RWPE2 (cell line): ENCODE data around the gene EDN2.
A peak's percentile ranks its signal among the peaks of the same experiment; 100 is the strongest.

Source experiments
- ATAC-seq: fragments of 200-7000 bp; cut with Tn5 transposase; 3 replicates; pipeline ENCODE4 v1.9.1; 2021; ENCODE audit warnings: low read depth
- DNase-seq: peaks from one replicate; pipeline ENCODE4 v3.0.0-alpha.2; 2020; ENCODE audit warnings: low spot score
- H3K27ac ChIP-seq: fragments of 450-650 bp; 2 replicates; pipeline ENCODE4 v1.5.1; 2017; ENCODE audit warnings: mild to moderate bottlenecking; ENCODE audit not compliant: poor library complexity, severe bottlenecking
- H3K27me3 ChIP-seq: fragments of 250-450 bp; sonication (Bioruptor Pico); 2 replicates; pipeline ENCODE4 v1.5.1; 2021; ENCODE audit warnings: mild to moderate bottlenecking, moderate library complexity; ENCODE audit not compliant: insufficient read depth, poor library complexity, severe bottlenecking
- H3K36me3 ChIP-seq: fragments of 250-450 bp; sonication (Bioruptor Pico); 2 replicates; pipeline ENCODE4 v1.5.1; 2020; ENCODE audit warnings: low read depth, mild to moderate bottlenecking, moderate library complexity
- H3K4me1 ChIP-seq: fragments of 250-450 bp; sonication (Bioruptor Pico); 2 replicates; pipeline ENCODE4 v1.5.1; 2021; ENCODE audit warnings: mild to moderate bottlenecking, moderate library complexity; ENCODE audit not compliant: insufficient read depth, poor library complexity, severe bottlenecking
- H3K4me3 ChIP-seq: fragments of 250-450 bp; sonication (Bioruptor Pico); 2 replicates; pipeline ENCODE4 v1.5.1; 2021; ENCODE audit warnings: mild to moderate bottlenecking, moderate library complexity; ENCODE audit not compliant: severe bottlenecking
- H3K9me3 ChIP-seq: fragments of 250-450 bp; sonication (Bioruptor Pico); 2 replicates; pipeline ENCODE4 v1.5.1; 2021; ENCODE audit warnings: mild to moderate bottlenecking, moderate library complexity; ENCODE audit not compliant: severe bottlenecking
- CTCF ChIP-seq: fragments of 450-650 bp; IDR thresholded peaks from one replicate; pipeline ENCODE4 v1.5.1; 2017; ENCODE audit warnings: mild to moderate bottlenecking, moderate library complexity; ENCODE audit not compliant: poor library complexity, severe bottlenecking

EDN2 gene

GRCh38 chr1:41526956-41527561, 42.6 kb upstream of the EDN2 start:
- Histone ChIP-seq H3K4me3 (no peak overlapping the region), H3K27ac (no peak overlapping the region), H3K4me1 (no peaks in the 10 kb centered on the region), H3K36me3 (no peaks in the 10 kb centered on the region), H3K27me3 (no peaks in the 10 kb centered on the region), H3K9me3 (no peaks in the 10 kb centered on the region)
- DNase-seq (no peak), ATAC-seq (no peak)
- TF ChIP-seq CTCF: no peak

GRCh38 chr1:41525891-41526587, 41.6 kb upstream of the EDN2 start:
- H3K9me3 ChIP-seq: no peaks in the 10 kb centered on the region
- DNase-seq (no peak), ATAC-seq (peak; percentile 50)
- no peak overlapping the region for H3K27ac ChIP-seq
- no peaks in the 10 kb centered on the region for H3K27me3 ChIP-seq
- H3K36me3 ChIP-seq: no peaks in the 10 kb centered on the region
- no peak overlapping the region for H3K4me3 ChIP-seq
- no peak for TF ChIP-seq CTCF
- no peaks in the 10 kb centered on the region for H3K4me1 ChIP-seq

- H3K27me3 ChIP-seq: no peaks in the 10 kb centered on the region
- ATAC-seq (no peak), DNase-seq (no peak)
- no peaks in the 10 kb centered on the region for H3K9me3 ChIP-seq
- H3K4me3 ChIP-seq: no peak overlapping the region
- TF ChIP-seq CTCF: no peak
- no peak overlapping the region for H3K27ac ChIP-seq
- no peaks in the 10 kb centered on the region for H3K36me3 ChIP-seq
- no peaks in the 10 kb centered on the region for H3K4me1 ChIP-seq
Measured at GRCh38 chr1:41524676-41525675, 40.5 kb upstream of the EDN2 start.

GRCh38 chr1:41523949-41524675, 39.6 kb upstream of the EDN2 start:
- TF ChIP-seq CTCF: no peak
- Histone ChIP-seq H3K9me3 (no peaks in the 10 kb centered on the region), H3K4me3 (no peak overlapping the region), H3K36me3 (no peaks in the 10 kb centered on the region), H3K4me1 (no peaks in the 10 kb centered on the region), H3K27me3 (no peaks in the 10 kb centered on the region), H3K27ac (no peak overlapping the region)
- no peak for ATAC-seq
- DNase-seq: no peak
